HG03060 (cell line): Measurements from ENCODE around the gene HEYL.

ENCODE experiments used
- ATAC-seq: cut with Tn5 transposase; IDR thresholded peaks from one replicate; pipeline ENCODE4 v1.9.1; 2021; ENCODE audit warnings: low read depth, moderate number of reproducible peaks; ENCODE audit not compliant: unreplicated experiment

HEYL gene

DNA sequence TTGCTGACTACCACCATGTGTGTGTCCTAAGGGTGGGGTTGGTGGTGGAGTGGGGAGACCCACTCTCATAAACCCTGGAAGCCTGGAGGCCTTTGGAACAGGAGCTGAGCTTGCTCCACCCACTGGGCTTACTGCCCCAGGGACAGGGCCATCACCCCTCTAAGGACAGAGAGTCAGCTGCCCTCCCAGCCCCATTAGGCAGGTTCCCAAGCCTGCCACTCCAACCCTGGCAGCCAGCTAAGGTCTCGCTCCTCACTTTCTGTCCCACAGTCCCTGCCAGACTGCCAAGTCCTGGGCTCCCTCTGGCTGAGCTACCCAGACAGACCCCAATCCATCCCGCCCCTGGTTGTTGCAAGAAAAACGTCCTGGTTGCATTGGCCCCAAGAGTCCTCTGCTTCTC is 28.7 kb upstream of the HEYL start:
- ATAC-seq, result no peak

DNA sequence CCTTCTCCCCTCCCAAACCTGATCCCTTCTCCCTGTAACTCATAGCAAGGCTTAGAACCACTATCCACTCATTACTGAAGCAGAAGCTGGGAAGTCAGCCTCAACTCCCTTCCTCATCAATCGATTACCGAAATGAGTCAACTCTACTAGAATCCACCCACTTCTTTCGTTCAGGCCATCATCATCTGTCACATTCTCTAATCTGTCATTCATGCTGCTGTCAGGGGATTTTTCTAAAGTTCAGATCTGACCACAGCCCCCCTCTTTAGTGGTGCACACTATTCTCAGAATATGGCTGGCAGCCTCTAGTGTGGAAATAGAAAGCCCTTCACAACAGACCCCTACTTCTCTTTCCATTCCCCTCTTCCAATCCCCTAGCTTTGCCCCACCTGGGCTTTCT is 27.3 kb upstream of the HEYL start:
- peak; percentile 77 for ATAC-seq

DNA sequence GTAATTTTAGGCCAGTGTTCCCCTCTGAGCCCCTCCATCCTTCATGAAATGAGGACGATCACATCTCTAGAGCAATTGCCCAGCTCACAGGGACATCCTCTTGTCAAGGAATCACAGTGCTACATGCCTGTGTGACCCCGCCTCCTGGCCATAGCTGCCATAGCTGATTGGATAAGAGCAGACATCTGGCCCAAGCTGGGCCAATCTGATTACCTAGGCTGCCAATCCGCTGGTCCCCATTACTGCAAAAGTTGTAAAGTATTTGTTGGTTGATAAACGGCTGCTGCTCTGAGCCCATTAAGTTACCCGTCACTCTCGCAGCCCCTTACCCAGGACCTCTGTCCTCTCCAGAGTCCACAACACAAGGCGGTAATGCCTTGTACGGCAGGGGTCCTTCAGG is 24.1 kb upstream of the HEYL start:
- no peak for ATAC-seq

- ATAC-seq, result no peak
These were observed 23.4 kb upstream of the HEYL start for GRCh38 chr1:39662861-39663260.

- ATAC-seq, result no peak
These were observed 20.1 kb upstream of the HEYL start for GRCh38 chr1:39659538-39659937.

- ATAC-seq, result no peak
These were observed 19.7 kb upstream of the HEYL start for GRCh38 chr1:39659110-39659509.

GRCh38 chr1:39657923-39658485 is 18.6 kb upstream of the HEYL start:
- ATAC-seq, result no peak

GRCh38 chr1:39657402-39657801 is 18.0 kb upstream of the HEYL start:
- no peak for ATAC-seq

- ATAC-seq, result no peak
These were observed 16.9 kb upstream of the HEYL start for GRCh38 chr1:39656391-39656790.

GRCh38 chr1:39655578-39656268 is 16.3 kb upstream of the HEYL start:
- no peak for ATAC-seq

GRCh38 chr1:39654291-39654690 is 14.8 kb upstream of the HEYL start:
- ATAC-seq, result no peak

GRCh38 chr1:39653546-39654031 is 14.1 kb upstream of the HEYL start:
- ATAC-seq, result no peak

DNA sequence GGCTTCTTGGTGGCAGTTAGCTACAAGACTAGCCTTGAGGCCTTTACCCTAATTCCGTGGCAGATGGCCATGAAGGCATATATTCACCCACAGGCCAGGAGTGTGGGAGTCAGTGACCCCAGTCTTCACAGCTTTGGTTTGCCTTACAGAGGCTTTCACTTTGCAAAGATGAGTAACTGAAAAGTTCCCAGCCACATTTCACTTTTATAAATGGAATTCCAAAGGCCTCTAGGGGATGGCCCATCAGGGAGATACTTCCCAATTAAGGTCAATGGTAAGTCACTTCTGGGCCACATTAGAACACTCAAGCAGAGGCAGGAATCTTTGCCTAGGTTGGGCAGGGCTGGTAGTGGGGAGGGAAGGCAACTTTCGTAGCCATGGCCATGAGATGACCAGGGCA is 13.1 kb upstream of the HEYL start:
- no peak for ATAC-seq

GRCh38 chr1:39652105-39652504 is 12.7 kb upstream of the HEYL start:
- no peak for ATAC-seq

- ATAC-seq, result no peak
These were observed 11.0 kb upstream of the HEYL start for GRCh38 chr1:39650431-39650830.

- no peak for ATAC-seq
These were observed 10.3 kb upstream of the HEYL start for GRCh38 chr1:39649636-39650185.

DNA sequence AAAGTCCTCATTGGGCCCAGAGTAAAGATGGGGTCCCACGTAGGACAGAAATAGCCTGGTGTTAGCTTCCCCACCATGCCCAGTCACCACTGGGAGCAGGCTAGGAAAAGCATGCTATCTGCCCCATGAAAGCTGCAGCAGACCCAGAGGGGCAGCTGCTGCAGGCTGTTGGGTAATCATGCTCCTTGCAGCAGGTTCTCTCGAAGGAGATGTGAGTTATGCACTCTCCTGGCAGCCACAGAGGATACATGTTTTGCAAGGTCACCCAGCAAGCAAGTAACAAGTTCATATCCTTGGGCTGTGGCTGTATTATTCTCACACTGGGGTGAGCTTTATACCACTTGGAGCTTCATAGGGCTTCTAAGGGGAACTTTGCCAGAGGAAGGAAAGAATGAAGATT is 9.1 kb upstream of the HEYL start:
- ATAC-seq, result no peak

- ATAC-seq, result no peak
These were observed 7.8 kb upstream of the HEYL start for GRCh38 chr1:39647247-39647646.

DNA sequence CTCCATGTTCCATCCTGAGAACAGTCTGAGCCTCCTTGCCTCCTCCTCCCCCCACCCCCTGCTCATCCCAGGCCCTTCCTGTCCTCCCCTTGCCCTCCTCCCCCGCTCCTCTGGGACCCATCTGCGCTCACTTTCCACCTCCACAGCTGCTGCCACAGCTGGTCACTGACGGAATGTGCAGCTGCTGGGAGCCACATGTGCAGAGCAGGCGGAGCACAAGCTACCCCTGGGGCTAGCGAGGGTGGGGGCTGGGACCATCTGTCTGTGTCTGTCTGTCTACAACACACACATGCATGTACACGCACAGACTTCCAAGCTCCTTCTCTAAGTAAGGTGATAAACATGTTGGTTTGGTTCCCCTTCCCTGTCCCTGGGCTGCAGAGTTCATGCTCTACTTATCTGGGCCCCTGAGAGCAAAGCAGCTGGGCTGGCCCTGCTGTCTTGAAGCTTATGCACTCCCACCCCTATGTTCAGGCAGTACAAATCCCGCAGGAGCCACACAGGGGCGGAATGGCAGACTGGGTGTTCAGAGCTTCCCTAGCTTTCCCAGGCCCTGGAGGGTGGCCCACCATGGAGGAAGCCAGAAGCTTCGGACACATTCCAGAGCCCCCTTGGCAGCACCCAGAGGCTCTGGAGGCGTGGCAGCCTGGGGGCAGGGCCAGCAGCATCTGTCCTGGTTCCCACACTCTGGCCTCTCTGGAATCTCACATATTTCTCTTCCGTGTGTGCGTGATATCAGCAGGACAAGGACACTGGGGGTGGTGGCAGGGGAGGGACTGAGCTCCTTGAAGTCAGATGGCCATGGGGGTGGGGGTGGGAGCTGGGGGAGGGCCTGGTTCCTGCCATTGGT is 7.0 kb upstream of the HEYL start:
- no peak for ATAC-seq

DNA sequence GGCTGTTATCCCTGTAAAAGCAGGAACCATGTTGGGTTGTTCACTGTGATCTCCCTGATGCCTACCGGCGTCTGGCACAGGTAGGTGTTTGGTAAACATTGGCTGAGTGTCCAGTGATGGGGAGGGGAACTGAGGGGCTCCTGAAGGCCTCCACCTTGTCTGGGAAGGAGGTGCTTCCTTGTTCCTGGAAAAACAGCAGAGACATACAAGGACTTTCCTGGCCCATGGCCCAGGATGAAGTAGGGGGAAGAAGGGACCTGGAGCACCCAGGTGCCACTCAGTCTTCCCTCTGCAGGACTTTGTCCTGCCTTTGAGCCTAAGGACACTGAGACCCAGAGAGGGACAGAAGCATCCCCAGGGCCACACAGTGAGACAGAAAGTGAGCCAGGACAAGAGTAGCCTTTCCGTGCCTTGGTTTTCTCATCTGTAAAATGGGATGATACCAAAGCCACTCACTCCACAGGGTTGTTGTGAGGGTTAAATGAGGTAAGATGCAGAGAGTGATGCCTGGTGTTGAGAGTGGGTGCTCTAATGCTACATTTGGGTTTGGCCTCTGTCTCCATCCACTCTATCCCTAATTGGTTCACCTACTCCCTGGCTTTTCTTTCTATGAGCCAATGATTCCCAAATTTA is 6.1 kb upstream of the HEYL start:
- no peak for ATAC-seq

- ATAC-seq, result no peak
These were observed 4.3 kb upstream of the HEYL start for GRCh38 chr1:39643705-39644104.
